HUDEP-2 (cell line): Measurements from ENCODE around the gene POMGNT2.

Source experiments
- DNase-seq, 76 experiments: peaks; one replicate each; lab custom pipeline; 2025; ENCODE audit not compliant: unreplicated experiment in 76 of 76; lab: John Stamatoyannopoulos, UW

The POMGNT2 gene

DNA sequence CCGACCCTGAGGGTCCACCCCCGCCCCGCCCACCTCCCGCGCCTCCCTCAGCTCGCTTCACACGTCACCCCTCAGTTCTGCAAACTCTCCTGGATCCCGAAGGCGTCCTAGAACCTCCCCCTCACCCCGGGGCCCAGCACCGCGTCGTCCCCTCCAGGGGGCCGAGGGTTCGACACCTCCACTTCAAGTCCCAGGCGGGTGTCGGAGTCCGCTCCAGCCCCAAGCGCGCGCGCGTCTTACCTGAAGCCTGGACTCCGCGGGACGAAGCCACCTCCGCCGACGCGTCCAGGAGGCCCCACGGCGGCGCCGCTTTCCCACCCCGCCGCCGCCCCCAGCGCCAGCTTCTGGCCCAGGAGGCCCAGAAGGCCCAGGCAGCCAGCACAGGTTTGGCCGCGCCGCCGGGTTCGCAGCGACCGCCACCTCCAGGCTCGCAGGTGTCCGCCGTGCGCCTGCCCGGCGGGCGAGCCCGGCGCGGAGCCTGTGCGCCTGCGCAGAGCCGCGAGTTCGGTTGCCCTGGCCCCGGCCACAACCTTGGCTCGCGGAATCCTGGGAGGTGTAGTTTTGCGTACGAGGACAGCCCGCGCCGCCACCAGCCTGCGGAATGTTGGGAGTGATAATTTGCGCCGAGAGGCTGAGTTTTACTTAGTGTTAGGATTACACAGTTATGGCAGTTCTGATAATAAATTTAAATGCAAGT lies at the start of gene POMGNT2:
TSS of gene POMGNT2 (minus strand) at position 484 of the 697 bp plus-strand sequence. CDS start 24,648 bp downstream, outside the sequence.
- DNase-seq: peak in 74 of 76 experiments; percentile 12 to 89 (median 76)

DNA sequence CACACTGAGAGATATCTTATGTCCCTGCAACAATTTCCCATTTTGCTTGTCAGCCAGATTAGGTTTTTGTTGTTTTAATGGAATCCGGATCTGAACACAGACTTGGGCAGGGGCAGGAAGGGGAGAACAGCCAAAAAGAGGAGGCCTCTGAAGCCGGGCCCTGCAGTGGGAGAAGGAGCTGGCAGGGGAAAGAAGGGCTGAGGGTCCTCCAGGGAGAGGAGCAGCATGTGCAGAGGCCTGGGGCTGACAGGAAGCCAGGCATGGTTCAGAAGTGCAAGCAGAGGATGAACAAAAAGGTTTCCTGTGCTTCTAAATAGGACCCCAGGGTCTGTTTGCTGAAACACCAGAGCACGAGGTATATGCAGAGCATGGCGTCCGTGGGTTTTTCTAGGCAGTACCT lies 49.1 kb upstream of the POMGNT2 start:
- no peak for DNase-seq

DNA sequence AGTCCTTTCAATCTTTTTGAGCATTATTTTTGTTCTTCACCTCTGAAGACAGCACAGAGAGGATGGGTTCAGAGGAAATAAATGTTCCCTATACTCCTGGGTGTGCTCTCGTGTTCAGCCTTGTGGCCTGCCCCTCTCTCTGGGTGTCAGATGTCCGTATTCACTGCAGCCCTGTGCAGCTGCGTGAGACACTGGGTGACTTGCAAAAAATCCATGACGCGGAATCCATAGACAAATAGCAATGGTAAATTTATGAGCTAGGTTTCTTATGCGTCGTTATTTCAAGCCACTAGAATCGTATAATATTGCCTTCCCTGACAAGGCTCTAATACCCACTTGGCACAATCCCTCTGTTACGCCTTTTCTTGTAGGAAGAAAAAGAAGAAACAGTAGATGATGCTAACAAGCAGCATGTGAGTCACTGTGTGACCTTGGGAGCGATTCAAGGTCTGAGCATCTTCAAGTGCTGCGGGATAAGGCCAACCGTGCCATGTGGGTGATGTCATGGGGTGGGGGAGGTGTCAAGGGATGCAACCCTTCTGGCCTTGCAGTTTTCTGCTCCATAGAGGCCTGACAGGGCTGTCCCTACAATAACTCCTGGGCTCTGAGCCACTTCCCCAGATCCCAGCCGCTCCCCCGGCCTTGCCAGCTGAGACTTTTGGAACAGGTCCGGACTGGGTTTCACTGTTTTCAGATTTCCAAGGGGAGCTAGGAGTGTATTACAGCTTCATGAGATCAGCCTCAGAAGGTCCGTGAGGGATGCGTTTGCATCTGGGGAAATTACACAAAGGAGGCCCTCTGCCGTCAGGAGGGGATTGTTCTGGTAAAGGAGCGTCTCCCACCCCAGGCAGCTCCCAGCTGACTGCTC lies 47.6 kb upstream of the POMGNT2 start:
- DNase-seq: no peak

DNA sequence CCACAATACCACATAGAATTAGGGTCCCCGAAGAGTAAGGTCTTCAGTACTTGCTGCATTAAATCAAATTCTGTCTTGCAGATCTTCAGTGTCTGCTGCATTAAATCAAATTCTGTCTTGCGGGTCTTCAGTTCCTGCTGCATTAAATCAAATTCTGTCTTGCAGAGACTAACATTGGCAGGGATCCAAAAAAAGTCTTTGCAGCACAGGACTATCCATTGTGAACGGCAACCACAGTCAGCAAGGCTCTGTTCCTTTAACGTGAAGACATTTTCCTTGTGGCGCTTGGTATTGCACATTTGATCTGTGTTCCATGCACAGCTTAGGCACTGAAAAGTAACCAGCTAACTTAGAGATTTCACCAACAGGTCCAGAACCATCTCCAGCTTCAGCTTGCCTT lies 46.8 kb upstream of the POMGNT2 start:
- DNase-seq: no peak

DNA sequence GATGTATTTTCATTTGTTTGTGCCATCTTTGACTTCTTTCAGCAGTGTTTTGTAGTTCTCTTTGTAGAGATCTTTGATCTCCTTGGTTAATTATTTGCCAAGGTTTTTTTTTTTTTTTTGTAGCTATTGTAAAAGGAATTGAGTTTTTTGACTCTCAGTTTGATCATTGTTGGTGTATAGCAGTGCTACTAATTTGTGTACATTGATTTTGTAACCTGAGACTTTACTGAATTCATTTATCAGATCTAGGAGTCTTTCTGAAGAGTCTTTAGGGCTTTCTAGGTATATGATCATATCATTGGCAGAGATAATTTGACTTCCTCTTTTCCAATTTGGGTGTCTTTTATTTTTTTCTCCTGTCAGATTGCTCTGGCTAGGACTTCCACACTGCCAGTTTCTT lies 42.2 kb upstream of the POMGNT2 start:
- DNase-seq: no peak

DNA sequence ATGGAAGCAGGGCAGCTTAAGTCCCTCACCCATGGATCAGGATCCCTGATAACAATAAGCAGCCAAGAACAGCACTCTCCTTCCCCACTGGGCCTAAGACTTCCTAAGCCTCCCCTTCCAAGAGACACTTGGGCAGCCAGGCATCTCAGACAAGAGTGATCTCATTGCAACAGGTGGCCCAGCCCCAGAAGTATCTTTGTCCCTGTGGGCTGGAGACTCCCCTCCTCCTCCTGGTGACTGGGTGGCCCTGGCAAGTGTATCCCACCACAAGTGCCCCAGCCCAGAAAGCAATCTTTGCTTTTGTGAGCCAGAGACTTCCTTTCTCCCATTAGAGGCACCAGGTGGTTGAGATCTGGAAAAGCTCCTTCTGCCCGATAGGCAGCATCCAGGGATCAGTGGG lies 40.7 kb upstream of the POMGNT2 start:
- no peak for DNase-seq

DNA sequence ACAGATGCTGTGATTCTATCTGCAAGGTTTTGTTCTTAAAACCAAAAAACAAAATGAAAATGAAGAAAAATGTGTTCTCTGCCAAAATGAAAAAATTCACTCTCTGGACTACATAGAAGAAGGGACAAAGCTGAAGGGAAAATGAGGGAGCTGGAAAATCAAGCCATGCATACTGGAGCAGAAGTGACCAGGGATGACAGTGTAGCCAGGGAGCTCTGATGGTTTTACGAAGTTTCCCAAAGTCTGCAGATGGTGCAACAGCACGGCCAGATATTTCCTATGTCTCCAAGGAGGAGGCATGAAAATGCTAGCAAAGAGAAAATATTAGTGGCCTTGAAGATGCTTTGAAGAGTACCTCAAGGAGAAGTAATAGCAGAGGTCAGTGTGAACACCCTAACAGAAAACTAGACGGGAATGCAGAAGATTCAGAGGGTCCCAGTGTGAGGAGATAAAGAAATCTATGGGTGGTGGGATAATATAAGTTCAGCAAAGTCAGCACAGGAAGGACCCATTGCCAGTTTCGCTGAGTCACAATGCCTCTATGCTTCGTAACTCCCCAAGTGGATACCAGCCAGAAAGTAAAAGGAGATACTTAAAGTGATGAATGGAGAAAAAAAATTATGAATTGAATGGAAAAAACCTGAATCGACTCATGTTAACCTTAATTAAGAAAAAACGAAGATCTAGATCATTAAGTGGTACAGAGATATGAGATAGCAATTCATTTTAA lies 39.0 kb upstream of the POMGNT2 start:
- no peak for DNase-seq

DNA sequence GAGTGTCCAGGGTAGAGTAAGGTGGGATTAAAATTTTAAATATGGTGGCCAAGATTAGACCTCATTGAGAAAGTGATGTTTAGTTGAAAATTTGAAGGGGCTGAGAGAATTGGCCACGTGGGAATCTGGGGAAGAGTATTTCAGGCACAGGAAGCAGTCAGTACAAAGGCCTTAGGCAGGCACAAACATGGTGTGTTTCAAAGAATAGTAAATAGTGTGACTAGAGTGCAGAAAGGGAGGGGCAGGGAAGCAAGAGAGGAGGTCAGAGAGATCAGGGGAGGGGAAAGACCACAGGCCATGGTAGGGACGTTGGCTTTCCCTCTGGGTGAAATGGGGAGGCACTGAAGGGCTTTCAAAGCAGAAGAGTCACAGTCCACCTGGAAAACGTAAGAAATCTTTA lies 36.6 kb upstream of the POMGNT2 start:
- DNase-seq: no peak

DNA sequence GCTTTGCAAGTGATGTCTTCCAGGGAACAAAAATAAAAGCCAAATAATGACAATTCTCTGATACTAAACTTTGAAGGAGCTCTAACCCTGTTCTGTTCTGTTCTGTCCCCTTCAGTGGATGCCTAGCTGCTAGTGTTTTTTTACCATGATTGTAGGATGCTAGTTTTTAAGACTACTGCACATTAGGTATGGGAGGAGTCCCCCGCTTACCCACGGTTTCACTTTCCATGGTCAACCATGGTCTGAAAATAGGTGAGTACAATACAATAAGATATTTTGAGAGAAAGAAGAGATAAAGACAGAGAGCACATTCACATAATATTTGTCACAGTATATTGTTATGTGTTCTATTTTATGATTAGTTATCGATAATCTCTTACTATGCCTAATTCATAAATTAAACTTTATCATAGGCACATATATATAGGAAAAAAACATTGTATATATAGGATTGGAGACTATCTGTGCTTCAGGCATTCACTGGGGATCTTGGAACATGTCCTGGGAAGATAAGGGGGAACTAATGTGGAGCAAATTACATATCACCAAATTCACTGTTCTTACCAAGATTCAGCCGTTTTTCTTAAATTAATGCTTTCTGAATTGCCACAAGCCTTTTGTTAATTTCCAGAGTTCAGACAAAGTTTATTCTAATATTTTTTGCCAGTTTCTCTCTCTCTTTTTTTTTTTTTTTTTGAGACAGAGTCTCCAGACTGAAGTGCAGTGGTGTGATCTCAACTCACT lies 32.8 kb upstream of the POMGNT2 start:
- DNase-seq: no peak

DNA sequence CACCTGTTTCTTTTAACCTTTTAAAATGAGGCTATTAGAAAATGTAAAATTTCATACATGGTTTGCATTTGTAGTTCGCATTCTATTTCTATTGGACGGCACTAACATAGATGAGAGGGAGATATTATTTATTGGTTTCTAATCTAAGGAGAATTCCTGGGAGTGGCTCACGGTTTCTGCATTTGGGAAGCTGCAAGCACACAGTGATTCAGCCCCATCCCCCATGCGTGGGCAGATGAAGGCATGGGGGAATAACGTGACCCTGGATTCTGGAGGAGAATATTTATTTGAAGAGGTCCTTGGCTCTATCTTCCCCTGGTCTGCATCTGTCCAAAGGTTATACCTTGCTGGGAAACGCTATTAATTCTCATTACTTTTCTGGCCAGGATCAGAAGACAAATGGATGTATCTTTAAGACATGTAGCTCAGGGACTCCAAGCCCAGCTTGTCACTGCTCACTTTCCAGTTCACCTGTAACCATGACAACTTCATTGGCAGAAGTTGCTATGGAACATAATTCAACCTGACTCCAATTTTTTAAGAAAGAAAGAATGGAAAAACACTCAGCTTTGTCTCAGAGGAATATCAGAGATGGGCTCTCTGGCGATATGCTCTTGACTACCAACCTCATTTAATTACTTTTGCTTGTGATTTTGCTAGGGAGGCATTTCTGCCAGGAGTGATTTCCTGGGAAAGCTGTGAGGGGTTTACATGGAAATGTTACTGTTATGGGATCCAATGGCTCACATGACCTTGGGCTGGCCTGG lies 27.2 kb upstream of the POMGNT2 start:
- DNase-seq: no peak

DNA sequence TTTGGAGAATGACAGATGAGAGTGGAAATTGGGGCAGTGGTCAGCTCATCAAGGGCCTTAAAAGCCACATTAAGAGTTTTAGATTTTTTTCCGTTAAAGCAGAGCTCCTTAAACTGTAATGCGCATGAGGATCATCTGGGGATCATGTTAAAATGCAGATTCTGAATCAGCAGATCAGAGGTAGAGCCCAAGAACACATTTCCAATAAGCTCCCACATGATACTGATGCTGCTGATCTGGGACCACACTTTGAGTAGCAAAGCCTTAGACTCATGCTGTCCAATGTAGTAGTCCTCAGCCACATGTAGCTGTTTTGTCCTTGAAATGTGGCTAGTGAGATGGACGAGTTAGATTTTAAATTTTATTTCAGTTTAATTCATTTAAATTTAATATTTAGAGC lies 26.3 kb upstream of the POMGNT2 start:
- no peak for DNase-seq

DNA sequence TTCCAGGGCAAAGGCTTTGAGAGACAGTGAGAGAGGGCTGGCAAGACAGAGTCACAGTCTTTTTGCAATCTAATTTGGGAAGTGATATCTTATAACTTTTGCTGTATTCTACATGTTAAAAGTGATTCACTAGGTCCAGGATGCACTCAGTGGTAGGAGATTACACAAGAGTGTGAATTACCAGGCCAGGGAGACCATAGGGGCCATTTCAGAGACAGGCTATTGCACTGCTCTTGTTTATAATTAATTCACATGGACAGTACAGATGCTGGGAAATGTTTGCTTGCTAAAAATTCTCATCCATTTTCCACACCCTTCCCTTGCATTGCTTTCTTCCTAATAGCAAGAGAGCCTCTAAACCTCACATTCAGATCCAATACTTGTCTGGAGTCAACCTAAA lies 22.6 kb upstream of the POMGNT2 start:
- no peak for DNase-seq

DNA sequence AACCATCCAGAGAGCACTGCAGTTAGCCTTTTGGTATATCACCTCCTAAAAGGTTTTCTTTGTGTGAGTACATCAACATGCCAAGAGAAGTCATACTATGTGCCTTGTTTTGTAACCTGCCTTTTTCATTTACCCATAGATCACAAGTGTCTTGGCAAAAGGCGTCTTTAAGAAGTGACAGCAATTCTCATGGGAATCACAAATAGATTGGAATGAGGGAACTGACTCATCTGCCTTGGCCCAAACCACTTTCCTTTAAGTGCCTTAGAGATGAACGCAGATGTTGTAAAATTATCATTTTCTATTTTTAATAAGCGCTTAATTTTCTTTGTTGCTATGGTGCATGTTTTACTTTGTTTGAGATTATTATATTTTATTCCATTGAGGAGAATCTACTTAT lies 20.7 kb upstream of the POMGNT2 start:
- DNase-seq: no peak

DNA sequence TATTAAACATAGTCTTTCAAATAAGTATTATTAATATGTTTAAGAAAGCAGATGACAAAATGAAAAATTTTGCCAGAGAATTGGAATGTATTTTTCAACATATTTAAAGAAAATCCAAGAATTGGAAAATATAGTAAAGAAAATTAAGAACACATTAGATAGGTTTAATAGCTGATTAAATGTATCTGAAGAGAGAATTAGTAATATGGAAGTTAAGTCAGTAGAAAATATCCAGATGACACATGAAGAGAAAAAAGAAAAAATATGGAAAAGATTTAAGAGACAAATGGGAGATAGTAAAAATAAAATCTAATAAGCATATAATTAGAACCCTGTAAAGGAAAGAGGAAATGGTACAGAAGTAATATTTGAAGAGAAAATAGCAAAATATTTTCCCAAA lies 18.0 kb upstream of the POMGNT2 start:
- DNase-seq: no peak

DNA sequence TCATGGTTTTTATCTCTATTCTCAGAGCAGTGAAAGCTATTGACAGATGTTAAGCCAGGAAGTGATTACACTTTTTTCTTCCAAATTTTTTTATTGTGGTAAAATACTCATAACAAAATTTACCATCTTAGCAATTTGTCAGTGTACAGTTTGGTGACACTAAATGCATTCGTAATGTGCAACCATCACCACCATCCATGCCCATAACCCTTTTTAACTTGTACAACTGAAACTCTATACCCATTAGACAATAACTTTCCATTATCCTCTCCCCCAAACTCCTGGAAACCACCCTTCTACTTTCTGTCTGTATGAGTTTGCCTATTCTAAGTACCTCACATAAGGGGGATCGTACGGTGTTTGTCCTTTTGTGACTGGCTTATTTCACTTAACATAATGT lies 15.1 kb upstream of the POMGNT2 start:
- no peak for DNase-seq

DNA sequence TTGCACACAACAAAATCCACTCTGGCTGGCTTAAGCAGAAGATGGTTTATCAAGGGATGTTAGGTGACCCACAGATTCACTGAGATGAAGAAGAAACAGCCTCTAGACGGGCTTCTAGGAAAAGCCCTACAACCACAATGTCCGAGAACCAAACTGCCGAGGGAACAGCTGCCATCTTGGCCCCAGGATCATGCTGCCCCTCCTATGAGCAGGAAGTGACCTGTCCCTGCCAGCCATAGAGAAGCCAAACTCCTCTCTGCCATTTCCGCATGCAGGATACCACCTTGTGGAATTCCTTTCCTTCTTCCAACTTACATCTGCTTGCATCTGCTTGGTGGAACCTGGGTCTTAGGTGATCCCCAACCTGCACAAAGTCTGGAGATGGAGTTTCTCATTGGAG lies 11.4 kb upstream of the POMGNT2 start:
- no peak for DNase-seq

DNA sequence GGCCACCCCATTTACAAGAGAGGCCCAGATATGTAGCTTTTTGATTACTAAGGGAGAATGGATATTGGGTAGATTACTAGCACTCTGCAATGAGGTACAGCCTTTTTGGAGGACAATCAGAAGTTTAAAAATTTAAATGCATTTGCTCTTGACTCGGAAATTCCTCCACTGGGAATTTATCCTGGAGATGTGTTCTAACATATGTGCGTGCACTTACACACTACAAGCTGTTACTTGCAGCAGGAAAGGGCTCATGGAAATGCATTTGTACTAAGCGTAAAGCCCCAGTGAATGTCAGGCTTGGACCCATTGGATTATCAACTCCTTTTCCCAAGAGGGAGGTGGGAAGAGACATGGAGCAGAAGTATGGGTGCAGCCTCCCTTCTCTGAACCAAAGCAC lies 7.8 kb upstream of the POMGNT2 start:
- DNase-seq: no peak

DNA sequence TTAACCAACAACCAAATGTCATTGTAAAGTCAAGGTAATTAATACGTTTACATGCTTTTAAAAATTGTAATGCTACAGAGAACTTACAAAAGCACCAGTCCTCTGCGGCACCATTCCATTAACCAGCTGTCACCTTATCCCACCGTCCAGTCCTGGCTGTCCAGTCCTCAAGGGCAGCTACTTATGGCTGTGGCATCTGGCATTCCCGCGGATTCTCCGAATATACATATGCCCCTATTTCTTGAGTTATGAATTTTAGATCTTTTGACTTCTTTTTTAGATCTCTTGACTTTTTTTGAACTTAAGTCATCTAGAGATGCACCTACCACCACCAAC lies 382 bp upstream of the POMGNT2 start:
- peak in 1 of 76 experiments; percentile 10 for DNase-seq

DNA sequence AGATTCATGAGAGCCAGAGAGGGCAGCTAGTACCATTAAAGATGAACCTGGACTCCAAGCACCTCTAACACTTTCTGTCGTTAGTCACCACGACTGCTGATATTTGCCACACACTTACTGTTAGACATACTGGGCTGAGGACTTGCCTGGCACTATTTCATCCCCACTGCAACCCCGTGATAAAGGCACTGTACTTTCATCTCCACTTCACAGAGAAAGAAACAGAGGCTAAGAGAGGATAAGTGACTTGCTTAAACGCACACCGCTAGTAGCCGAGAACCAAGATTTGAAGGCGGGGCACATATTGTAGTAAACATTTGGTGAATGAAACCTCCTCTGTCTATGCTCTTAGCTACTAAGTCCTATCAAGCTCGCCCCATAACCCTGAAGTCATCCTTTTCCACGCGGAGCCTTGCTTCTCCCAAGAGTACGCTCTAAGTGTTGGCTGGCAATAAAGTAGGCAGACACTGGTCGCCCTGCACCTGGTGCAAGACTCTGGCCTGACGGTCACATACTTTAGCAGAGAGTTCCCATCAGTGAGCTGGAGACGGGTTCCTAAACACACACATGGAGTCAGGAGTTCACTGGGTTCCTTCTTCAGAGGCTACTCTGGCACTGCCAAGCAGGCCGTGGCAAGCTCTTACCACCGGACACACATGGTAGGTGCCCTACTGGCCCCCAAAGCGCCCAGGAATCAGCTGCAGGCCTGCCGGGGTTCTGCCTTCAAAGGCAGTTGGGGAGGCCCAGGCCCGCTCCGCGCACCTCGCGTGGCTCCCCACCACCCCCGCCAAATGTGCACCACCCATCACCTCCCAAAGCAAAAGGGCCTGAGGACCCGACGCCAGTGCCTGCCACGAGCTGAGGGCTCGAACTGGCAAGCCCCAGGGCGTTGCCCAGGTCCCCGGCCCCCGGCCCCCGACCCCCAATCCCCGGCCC lies 951 bp downstream of the POMGNT2 start:
- peak in 56 of 76 experiments; percentile 5 to 70 (median 32) for DNase-seq
